Activated CD4-positive, alpha-beta T cell treated with anti-CD3 and anti-CD28 coated beads for 4 hours (primary cell): ENCODE data around the gene SFT2D3.

Experiments
- DNase-seq, 2 donors: peaks; one replicate each; pipeline ENCODE4 v3.0.0-alpha.2; 2020

SFT2D3 gene

GRCh38 chr2:127665267-127665893 is 35.9 kb upstream of the SFT2D3 start:
- no peak for DNase-seq

GRCh38 chr2:127669056-127669455 is 32.2 kb upstream of the SFT2D3 start:
- no peak for DNase-seq

GRCh38 chr2:127670055-127670956 is 31.0 kb upstream of the SFT2D3 start:
- no peak for DNase-seq

- no peak for DNase-seq
Observed at GRCh38 chr2:127670957-127671290, 30.4 kb upstream of the SFT2D3 start.

- DNase-seq = no peak
Observed at GRCh38 chr2:127671557-127672302, 29.6 kb upstream of the SFT2D3 start.

GRCh38 chr2:127672341-127673224 is 28.7 kb upstream of the SFT2D3 start:
- no peak for DNase-seq

GRCh38 chr2:127673291-127674069 is 27.8 kb upstream of the SFT2D3 start:
- DNase-seq = no peak

GRCh38 chr2:127674241-127675209 is 26.8 kb upstream of the SFT2D3 start:
- DNase-seq = peak in 1 of 2 donors; percentile 16

- DNase-seq = no peak
Observed at GRCh38 chr2:127675331-127676261, 25.7 kb upstream of the SFT2D3 start, which contains the start of gene LIMS2. TSS of gene LIMS2 (minus strand) at chr2:127675530. CDS start at chr2:127675024, 506 bp downstream.

- DNase-seq = no peak
Observed at GRCh38 chr2:127676906-127677305, 24.4 kb upstream of the SFT2D3 start.

GRCh38 chr2:127678531-127678930 is 22.8 kb upstream of the SFT2D3 start:
- DNase-seq = no peak

GRCh38 chr2:127678991-127679390 is 22.3 kb upstream of the SFT2D3 start:
- no peak for DNase-seq

GRCh38 chr2:127679680-127680361 is 21.5 kb upstream of the SFT2D3 start:
- DNase-seq = no peak

- no peak for DNase-seq
Observed at GRCh38 chr2:127680706-127681287, 20.5 kb upstream of the SFT2D3 start.

- no peak for DNase-seq
Observed at GRCh38 chr2:127681288-127681804, 20.0 kb upstream of the SFT2D3 start.

- DNase-seq = no peak
Observed at GRCh38 chr2:127681976-127682857, 19.1 kb upstream of the SFT2D3 start.

- DNase-seq = no peak
Observed at GRCh38 chr2:127683056-127683455, 18.2 kb upstream of the SFT2D3 start.
